Measurements from ENCODE around the gene PRICKLE4.

Gene PRICKLE4

GRCh38 chr6:41755895-41756294 lies 24.7 kb upstream of the PRICKLE4 start:
- Histone ChIP-seq H4K91ac (ENCODE audit: low read length) (no peak overlapping the region), H2BK5ac (ENCODE audit: low read depth, low read length, poor library complexity, severe bottlenecking) (no peak overlapping the region), H3K4me3 (ENCODE audit: insufficient read depth in 1 of 2, low read depth in 1 of 2, low read length in 2 of 2) (no peak overlapping the region), H2AFZ (ENCODE audit: low read depth, low read length) (no peak overlapping the region), H3K14ac (ENCODE audit: low read length in 2 of 2) (no peak overlapping the region), H2AK5ac (ENCODE audit: low read length, severe bottlenecking) (no peak overlapping the region), H3K9ac (ENCODE audit: low read length) (no peak overlapping the region), H2BK15ac (ENCODE audit: low read depth, poor library complexity, severe bottlenecking) (no peak overlapping the region), H3K79me1 (replicated peaks; ENCODE audit: low read length, poor library complexity, severe bottlenecking) (no peaks in the 10 kb centered on the region), H2BK120ac (ENCODE audit: low read depth, low read length) (no peak overlapping the region), H3K23ac (ENCODE audit: low read length in 2 of 2) (no peak overlapping the region), H3K4ac (ENCODE audit: low read depth in 1 of 2, low read length in 2 of 2) (no peak overlapping the region), H3K4me2 (ENCODE audit: low read length, poor library complexity, severe bottlenecking) (no peak overlapping the region), H3K9me3 (ENCODE audit: control insufficient read depth, low read length) (no peaks in the 10 kb centered on the region), H3K36me3 (ENCODE audit: control insufficient read depth in 1 of 2, insufficient read depth in 2 of 2, low read depth in 1 of 2, low read length in 2 of 2) (no peaks in the 10 kb centered on the region), H3K18ac (ENCODE audit: low read depth in 1 of 2, low read length in 2 of 2) (no peak overlapping the region), H3K4me1 (ENCODE audit: control insufficient read depth, insufficient read depth, low read depth, low read length) (peaks cover 5% of the 10 kb centered on the region), H4K8ac (ENCODE audit: low read length) (no peak overlapping the region), H3K27me3 (ENCODE audit: control insufficient read depth in 1 of 2, insufficient read depth in 1 of 2, low read length in 2 of 2) (peaks cover 11 to 41% of the 10 kb centered on the region in 2 experiments), H3K27ac (ENCODE audit: low read length, poor library complexity, severe bottlenecking) (no peak overlapping the region), H2BK12ac (ENCODE audit: low read length in 2 of 2) (no peak overlapping the region)
- WGBS: 84% methylated on average over 4 of the region's 4 CpGs
- DNase-seq: no peak

GRCh38 chr6:41756354-41756753 lies 24.2 kb upstream of the PRICKLE4 start:
- Histone ChIP-seq H3K36me3 (ENCODE audit: control insufficient read depth in 1 of 2, insufficient read depth in 2 of 2, low read depth in 1 of 2, low read length in 2 of 2) (no peaks in the 10 kb centered on the region), H2AFZ (ENCODE audit: low read depth, low read length) (no peak overlapping the region), H3K79me1 (replicated peaks; ENCODE audit: low read length, poor library complexity, severe bottlenecking) (no peaks in the 10 kb centered on the region), H4K8ac (ENCODE audit: low read length) (no peak overlapping the region), H2BK15ac (ENCODE audit: low read depth, poor library complexity, severe bottlenecking) (no peak overlapping the region), H3K4me2 (ENCODE audit: low read length, poor library complexity, severe bottlenecking) (no peak overlapping the region), H3K18ac (ENCODE audit: low read depth in 1 of 2, low read length in 2 of 2) (no peak overlapping the region), H3K27ac (ENCODE audit: low read length, poor library complexity, severe bottlenecking) (no peak overlapping the region), H4K91ac (ENCODE audit: low read length) (no peak overlapping the region), H3K23ac (ENCODE audit: low read length in 2 of 2) (no peak overlapping the region), H3K9me3 (ENCODE audit: control insufficient read depth, low read length) (no peaks in the 10 kb centered on the region), H2BK120ac (ENCODE audit: low read depth, low read length) (no peak overlapping the region), H3K14ac (ENCODE audit: low read length in 2 of 2) (no peak overlapping the region), H2AK5ac (ENCODE audit: low read length, severe bottlenecking) (no peak overlapping the region), H2BK5ac (ENCODE audit: low read depth, low read length, poor library complexity, severe bottlenecking) (no peak overlapping the region), H3K4me3 (ENCODE audit: insufficient read depth in 1 of 2, low read depth in 1 of 2, low read length in 2 of 2) (no peak overlapping the region), H3K4me1 (ENCODE audit: control insufficient read depth, insufficient read depth, low read depth, low read length) (peaks cover 5% of the 10 kb centered on the region), H2BK12ac (ENCODE audit: low read length in 2 of 2) (no peak overlapping the region), H3K27me3 (ENCODE audit: control insufficient read depth in 1 of 2, insufficient read depth in 1 of 2, low read length in 2 of 2) (peaks cover 11 to 41% of the 10 kb centered on the region in 2 experiments), H3K4ac (ENCODE audit: low read depth in 1 of 2, low read length in 2 of 2) (no peak overlapping the region), H3K9ac (ENCODE audit: low read length) (no peak overlapping the region)
- no peak for DNase-seq
- 79% methylated on average over 13 of the region's 13 CpGs for WGBS

GRCh38 chr6:41757271-41757670 lies 23.3 kb upstream of the PRICKLE4 start:
- Histone ChIP-seq H3K14ac (ENCODE audit: low read length in 2 of 2) (no peak overlapping the region), H3K23ac (ENCODE audit: low read length in 2 of 2) (no peak overlapping the region), H3K4me2 (ENCODE audit: low read length, poor library complexity, severe bottlenecking) (no peak overlapping the region), H3K27ac (ENCODE audit: low read length, poor library complexity, severe bottlenecking) (no peak overlapping the region), H2BK120ac (ENCODE audit: low read depth, low read length) (no peak overlapping the region), H3K4me3 (ENCODE audit: insufficient read depth in 1 of 2, low read depth in 1 of 2, low read length in 2 of 2) (no peak overlapping the region), H2AFZ (ENCODE audit: low read depth, low read length) (no peak overlapping the region), H3K36me3 (ENCODE audit: control insufficient read depth in 1 of 2, insufficient read depth in 2 of 2, low read depth in 1 of 2, low read length in 2 of 2) (no peaks in the 10 kb centered on the region), H3K9me3 (ENCODE audit: control insufficient read depth, low read length) (no peaks in the 10 kb centered on the region), H2BK15ac (ENCODE audit: low read depth, poor library complexity, severe bottlenecking) (no peak overlapping the region), H2BK12ac (ENCODE audit: low read length in 2 of 2) (no peak overlapping the region), H3K79me1 (replicated peaks; ENCODE audit: low read length, poor library complexity, severe bottlenecking) (no peaks in the 10 kb centered on the region), H3K9ac (ENCODE audit: low read length) (no peak overlapping the region), H4K8ac (ENCODE audit: low read length) (no peak overlapping the region), H3K4ac (ENCODE audit: low read depth in 1 of 2, low read length in 2 of 2) (no peak overlapping the region), H2AK5ac (ENCODE audit: low read length, severe bottlenecking) (no peak overlapping the region), H3K18ac (ENCODE audit: low read depth in 1 of 2, low read length in 2 of 2) (no peak overlapping the region), H4K91ac (ENCODE audit: low read length) (no peak overlapping the region), H2BK5ac (ENCODE audit: low read depth, low read length, poor library complexity, severe bottlenecking) (no peak overlapping the region), H3K4me1 (ENCODE audit: control insufficient read depth, insufficient read depth, low read depth, low read length) (peaks cover 5% of the 10 kb centered on the region), H3K27me3 (ENCODE audit: control insufficient read depth in 1 of 2, insufficient read depth in 1 of 2, low read length in 2 of 2) (peaks cover 11 to 41% of the 10 kb centered on the region in 2 experiments)
- no peak for DNase-seq
- 92% methylated on average over 6 of the region's 6 CpGs for WGBS

GRCh38 chr6:41757931-41758640 lies 22.5 kb upstream of the PRICKLE4 start:
- H3K27ac ChIP-seq (ENCODE audit: low read length, poor library complexity, severe bottlenecking): no peak overlapping the region
- H3K27me3 ChIP-seq (ENCODE audit: control insufficient read depth in 1 of 2, insufficient read depth in 1 of 2, low read length in 2 of 2): peaks cover 10 to 41% of the 10 kb centered on the region in 2 experiments
- H2AK5ac ChIP-seq (ENCODE audit: low read length, severe bottlenecking): no peak overlapping the region
- no peak overlapping the region for H2BK12ac ChIP-seq (ENCODE audit: low read length in 2 of 2)
- no peak overlapping the region for H3K4me3 ChIP-seq (ENCODE audit: insufficient read depth in 1 of 2, low read depth in 1 of 2, low read length in 2 of 2)
- no peak overlapping the region for H2AFZ ChIP-seq (ENCODE audit: low read depth, low read length)
- no peak overlapping the region for H3K23ac ChIP-seq (ENCODE audit: low read length in 2 of 2)
- H3K9me3 ChIP-seq (ENCODE audit: control insufficient read depth, low read length): no peaks in the 10 kb centered on the region
- H4K8ac ChIP-seq (ENCODE audit: low read length): no peak overlapping the region
- H3K9ac ChIP-seq (ENCODE audit: low read length): no peak overlapping the region
- no peak overlapping the region for H2BK15ac ChIP-seq (ENCODE audit: low read depth, poor library complexity, severe bottlenecking)
- no peak overlapping the region for H3K18ac ChIP-seq (ENCODE audit: low read depth in 1 of 2, low read length in 2 of 2)
- H3K4me2 ChIP-seq (ENCODE audit: low read length, poor library complexity, severe bottlenecking): no peak overlapping the region
- H2BK5ac ChIP-seq (ENCODE audit: low read depth, low read length, poor library complexity, severe bottlenecking): no peak overlapping the region
- H2BK120ac ChIP-seq (ENCODE audit: low read depth, low read length): no peak overlapping the region
- no peak overlapping the region for H3K4ac ChIP-seq (ENCODE audit: low read depth in 1 of 2, low read length in 2 of 2)
- 71% methylated on average over 7 of the region's 8 CpGs for WGBS
- peaks cover 5% of the 10 kb centered on the region for H3K4me1 ChIP-seq (ENCODE audit: control insufficient read depth, insufficient read depth, low read depth, low read length)
- no peak overlapping the region for H4K91ac ChIP-seq (ENCODE audit: low read length)
- no peak for DNase-seq
- H3K79me1 ChIP-seq (replicated peaks; ENCODE audit: low read length, poor library complexity, severe bottlenecking): no peaks in the 10 kb centered on the region
- H3K36me3 ChIP-seq (ENCODE audit: control insufficient read depth in 1 of 2, insufficient read depth in 2 of 2, low read depth in 1 of 2, low read length in 2 of 2): no peaks in the 10 kb centered on the region
- no peak overlapping the region for H3K14ac ChIP-seq (ENCODE audit: low read length in 2 of 2)
